T1000 (cell line): ENCODE data around the gene PARP11.
A peak's percentile ranks its signal among the peaks of the same experiment; 100 is the strongest.

Experiments used
- DNase-seq: peaks from one replicate; lab custom pipeline; 2025; ENCODE audit warnings: mixed read lengths; lab: John Stamatoyannopoulos, UW

The PARP11 gene

DNA sequence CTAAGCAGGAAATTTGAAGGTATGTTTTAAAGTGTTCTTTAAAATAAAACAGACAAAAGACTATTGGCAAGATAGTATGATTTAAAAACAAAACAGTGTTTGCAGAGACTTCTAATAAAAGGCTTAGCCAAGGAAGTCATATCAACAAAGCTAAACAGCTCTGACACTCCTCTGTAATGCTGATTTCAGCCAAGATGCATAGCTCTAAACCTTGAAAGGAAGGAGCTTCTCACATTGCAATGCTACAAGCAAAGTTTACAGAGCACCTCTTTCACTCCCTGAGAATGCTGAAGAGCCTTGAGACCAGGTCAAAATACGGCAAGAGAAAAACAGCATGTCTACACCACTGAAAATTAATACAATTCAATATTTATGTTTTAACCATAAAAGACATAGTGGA lies 51.8 kb downstream of the PARP11 start:
- DNase-seq: no peak

DNA sequence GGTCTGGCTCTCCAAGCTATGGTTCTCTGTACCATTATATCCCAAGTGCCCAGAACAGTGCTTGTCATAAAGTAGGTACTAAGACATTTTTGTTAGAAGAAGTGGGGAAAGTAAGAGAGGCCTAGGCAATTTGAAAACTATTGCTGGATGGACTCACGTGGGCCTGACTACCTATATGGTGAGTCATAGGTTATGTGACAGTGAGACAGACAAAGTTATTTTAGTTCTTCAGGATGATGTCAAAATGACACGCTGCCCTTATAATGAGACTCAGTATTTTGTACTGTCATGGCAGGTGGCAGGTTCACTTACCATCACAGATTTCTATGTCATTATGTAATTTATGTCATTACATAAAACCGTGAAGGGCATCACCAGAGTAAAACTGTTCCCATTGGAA lies 53.1 kb downstream of the PARP11 start:
- DNase-seq: no peak

DNA sequence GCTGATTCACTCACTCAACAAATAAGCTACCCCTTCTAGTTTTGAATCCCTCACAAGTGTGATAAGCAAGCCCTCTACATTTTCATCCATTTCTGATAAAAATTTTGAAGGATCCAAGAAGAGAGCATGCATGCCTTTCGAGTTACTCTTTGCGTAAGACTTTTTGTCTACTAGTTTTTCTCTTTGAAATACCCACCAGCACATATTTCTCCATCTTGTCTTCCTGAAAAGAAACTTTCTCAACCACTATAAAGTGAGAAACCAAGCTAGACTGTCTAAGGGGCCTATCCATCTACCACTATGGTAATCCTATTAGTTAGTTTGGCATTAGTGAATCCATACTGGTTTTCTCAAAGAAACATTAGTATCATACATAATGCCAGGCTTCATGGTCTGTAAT lies 56.9 kb downstream of the PARP11 start:
- DNase-seq: no peak

DNA sequence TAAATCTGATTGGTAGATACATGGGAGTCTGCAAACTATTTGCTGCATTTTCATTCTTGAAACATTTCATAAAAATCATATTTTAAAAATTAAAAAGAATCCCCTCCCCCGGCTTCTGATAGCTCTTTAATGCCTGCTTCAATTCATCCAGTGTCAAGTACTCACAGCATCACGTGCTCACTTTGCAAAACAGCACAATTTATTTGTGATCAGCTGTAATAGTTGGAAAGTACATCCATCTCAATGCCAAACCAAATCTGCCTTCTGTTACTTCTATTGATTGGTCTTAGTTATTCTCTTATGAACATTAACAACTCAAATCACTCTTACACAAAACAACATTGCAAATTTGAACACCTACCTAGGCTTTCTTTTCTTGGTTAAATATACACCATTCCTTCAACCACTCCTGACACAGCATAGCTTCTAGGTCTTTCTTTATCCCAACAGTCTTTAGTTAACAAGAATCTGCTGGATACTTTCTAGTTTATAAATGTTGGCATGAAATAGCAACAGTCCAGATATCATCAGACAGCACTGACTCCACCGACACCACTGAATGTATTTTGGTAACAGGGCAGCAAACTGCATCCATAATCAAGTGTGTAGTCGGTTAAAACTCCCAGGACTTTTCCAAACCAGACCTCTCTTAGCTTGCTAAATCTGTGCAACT lies 58.0 kb downstream of the PARP11 start:
- DNase-seq: no peak

DNA sequence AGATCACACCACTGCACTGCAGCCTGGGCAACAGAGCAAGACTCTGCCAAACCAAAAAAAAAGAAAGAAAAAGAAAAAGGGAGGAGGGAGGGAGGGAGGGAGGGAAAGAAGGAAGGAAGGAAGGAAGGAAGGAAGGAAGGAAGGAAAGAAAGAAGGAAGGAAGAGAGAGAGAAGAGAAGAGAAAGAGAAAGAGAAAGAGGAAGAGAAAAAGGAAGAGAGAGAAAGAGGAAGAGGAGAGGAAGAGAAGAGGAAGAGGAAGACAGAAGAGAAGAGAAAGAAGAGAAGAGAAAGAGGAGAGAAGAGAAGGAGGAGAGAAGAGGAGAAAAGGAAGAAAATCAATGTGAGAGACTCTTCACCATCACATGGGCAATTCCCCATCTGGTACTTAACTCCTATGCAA lies 62.7 kb downstream of the PARP11 start:
- no peak for DNase-seq

DNA sequence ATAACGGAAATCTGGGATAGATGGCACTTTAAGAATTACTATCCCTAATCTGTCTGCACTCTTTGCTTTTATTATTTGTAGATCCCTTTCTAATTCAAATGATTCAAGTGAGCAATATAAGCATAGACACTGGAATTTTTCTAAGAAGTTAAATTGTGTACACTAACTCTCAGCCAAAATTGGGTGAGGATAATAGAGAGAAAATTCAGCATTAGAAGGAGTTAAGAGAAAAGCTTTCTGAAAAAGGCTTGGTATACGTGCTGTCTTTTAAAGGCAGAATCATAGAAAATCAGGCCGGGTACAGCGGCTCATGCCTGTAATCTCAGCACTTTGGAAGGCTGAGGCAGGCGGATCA lies 63.2 kb downstream of the PARP11 start:
- no peak for DNase-seq

DNA sequence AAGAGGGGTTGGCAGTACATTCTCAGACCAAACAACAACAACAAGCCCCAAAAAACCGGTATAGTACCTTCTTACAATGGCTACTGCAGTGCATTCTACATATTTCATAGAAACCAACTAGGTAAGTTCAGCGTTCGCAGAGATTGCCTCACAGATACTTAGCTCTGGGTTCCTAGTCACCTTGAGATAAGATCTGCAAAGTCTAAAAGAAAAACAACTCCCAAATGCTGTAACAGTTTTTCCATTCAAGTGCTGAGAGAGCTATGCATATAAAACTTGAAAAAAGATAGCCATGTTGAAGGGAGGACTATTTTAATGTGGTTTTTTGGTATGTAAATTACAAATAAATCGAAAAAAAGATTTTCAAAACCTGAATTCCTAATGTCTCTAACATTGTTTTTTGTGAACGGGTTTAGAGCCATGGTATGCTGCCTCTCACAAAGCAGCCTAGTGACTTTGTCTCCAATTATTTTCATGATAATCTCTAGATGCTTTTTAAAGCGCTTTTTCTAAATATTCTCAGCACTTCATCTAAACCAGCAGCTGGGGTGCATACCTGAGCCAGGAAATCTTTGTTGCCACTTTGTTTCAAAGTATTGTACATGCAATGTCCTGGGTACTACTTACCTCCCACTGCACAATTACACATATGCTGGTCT lies 63.7 kb downstream of the PARP11 start:
- DNase-seq: no peak

DNA sequence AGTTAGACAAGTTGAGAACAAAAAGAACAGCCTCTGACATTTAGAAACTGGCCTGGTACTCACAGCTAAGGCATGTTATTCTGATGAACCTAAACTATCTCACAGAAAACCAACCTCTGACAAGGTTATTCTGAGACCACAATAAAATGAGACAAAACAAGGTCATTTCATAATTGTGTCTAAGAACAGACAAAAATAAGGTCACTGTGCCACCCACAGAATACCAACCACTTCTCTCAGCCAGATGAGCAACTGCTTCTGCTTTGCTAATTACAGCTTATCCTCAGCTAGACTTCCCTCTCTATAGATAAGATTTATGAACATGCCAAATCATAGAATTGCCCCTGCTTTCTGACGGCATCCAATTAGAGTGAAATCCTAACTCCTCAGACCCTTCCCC lies 68.1 kb downstream of the PARP11 start:
- no peak for DNase-seq

DNA sequence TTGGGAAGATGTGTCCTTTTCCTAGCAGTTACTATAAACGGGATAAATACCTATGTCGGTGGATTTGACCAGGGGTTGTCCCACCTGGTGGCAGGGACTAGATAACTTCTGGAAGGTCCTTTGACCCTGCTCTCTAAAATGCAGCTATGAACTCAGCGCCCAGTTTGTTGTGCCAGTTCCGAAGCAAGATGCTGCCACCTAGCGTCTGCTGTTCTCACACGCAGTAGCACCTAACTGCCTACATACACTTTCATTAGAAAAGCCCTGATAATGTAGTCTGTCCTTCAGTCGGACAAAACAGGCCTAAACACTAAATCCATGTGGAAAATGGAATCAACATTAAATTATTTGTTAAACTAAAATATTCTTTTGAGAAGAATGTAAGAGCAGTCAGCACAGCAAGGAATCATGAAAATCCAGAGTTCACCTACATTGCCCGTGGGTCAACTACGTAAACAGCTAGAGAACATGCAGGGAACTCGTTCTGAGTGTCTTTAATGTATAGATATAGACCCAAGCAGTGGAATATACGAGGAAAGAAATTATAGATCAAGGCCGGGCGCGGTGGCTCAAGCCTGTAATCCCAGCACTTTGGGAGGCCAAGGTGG lies 69.2 kb downstream of the PARP11 start:
- peak; percentile 41 for DNase-seq

DNA sequence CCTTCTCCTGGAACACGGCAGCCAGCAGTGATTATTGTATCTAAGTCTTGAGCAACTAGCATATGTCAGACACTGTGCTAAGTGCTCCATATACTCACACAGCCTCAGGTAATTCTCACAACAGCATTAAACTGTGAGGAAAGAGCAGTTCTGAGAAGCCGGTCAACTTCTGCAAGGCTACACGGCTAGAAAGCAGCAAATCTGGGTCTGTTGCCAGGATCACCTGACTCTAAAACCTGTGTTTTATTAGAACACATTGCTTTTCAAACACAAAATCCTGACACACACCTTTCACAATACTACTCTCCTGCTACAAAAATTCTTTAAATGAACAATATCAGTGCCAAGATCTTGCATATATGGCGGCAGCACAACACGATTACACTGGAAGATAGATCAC lies 70.5 kb downstream of the PARP11 start:
- no peak for DNase-seq

DNA sequence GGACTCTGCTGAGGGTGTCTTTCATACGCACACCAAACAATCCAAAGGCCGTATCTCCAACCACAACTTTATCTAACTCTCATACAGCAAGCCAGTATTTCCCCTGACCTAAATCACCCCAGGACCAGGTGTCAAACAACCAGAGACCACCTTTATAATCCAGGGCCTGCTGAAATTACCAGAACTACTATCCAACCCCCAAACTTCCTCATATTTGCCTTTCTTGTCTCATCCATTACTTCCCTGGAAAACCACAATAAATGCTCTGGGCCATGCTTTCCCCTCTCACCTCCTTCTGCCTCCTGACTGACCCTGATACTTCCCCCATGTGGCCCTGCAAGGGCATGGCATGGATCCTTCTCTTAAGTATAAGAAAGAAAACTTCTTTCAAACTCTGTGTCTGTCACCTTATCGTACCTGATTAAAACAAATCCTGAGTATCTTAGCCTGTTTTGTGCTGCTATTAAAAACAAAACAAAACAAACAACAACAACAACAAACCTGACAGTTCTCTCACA lies 75.6 kb downstream of the PARP11 start:
- no peak for DNase-seq

DNA sequence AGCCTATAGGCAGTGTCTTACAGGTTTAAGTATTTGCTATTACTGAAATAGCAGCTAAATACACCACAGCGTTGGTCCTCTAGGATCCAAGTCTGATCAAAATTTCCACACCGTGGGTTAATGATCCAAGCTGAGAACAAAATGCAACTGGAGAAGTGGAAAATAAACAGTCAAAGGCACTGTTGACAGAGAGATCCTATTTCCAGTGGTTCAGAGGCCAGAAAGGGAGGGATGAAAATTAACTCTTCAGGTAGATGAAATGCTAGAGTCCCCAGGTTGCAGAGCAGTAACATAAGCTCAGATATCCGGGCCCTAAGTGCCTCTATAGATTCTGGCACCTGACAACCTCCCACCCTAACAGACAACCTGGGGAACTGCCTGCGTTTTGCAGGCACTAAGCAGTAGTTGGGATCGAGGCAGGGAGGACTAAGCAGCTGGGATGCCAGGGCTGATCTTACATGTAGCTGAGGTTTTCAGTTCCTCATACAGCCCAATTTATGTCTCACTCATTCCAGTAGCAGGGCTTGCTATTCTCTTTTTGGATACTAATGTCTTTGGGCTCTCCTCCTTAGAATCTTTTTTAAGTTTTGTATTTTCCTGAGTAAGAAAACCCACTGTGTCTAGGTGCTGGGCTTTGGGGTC lies 77.6 kb downstream of the PARP11 start:
- DNase-seq: no peak

DNA sequence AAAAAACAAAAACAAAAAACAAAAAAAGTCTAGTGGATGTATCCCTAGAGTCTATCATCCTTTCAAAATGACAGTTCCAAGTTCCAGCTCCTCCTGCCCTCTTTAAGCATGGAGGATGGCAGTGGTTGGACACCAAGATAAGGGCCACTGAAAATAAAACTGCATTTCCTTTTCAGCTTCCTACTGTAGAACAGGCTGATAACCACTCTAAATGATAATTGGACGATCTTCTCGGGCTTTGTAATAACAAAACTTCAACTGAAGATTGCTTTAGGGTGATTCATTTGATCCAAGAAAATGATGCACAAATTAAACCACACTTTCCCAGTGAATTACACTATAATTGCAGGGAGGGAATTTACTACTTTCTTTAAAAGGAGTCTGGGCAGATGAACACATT lies 78.1 kb downstream of the PARP11 start:
- no peak for DNase-seq

DNA sequence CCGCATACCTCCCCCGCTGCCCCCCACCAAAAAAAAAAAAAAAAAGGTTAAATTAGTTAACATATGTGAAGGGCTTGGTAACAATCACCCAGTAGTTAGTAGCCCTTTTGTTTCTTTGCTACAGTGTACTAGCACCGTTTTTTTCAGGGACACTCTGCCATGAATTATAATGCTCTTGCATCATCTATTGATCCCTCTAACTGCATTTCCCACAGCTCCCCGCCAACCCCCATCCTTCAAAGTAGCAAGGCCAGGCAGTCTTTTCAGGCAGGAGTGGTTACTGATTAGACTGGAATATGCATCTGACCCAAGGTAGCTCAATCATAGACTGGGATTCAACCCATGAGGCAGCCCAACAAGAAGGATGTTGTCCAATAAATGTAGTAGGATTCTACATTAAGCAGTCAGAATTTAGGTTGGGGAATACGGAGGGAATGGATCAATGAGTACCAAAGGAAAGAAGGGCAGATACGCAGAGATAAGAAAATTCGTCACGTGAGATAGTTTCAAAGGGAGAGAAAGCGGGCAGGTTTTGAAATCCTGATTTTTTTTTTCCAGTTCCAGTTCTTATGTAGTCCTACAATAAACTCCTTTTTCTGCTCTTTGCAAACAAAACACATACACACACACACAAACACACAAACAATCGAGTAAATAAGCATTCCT lies 80.4 kb downstream of the PARP11 start:
- no peak for DNase-seq

DNA sequence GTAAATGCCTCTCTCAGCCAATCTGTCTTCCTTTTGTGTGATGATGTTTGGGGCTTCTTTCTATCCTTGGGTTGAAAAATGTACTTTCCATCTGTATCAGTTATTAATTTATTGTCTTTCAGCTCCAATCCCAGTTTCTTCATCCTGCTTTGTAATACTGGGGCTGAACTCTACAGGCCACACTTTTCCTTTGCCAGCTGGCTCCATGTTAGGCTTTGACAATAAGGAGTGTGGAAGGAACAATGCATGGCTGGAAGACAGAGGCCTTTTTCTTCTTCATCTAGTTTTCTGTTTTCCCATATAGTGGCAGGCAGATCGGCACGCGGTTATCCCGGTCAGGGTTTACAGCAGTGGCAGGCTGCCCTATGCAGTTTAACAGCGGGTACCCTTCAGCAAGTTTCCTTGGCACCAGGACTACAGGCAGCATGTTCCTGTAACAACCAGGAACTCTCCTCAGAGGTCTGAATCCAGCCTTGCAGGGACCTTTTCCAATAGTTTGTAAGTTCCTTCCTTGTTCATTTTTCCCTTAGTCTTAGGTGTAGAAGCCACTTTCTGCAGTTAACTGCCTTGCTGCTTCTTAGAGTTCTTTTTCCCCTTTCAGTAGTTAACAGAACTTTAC lies 81.8 kb downstream of the PARP11 start:
- DNase-seq: no peak

DNA sequence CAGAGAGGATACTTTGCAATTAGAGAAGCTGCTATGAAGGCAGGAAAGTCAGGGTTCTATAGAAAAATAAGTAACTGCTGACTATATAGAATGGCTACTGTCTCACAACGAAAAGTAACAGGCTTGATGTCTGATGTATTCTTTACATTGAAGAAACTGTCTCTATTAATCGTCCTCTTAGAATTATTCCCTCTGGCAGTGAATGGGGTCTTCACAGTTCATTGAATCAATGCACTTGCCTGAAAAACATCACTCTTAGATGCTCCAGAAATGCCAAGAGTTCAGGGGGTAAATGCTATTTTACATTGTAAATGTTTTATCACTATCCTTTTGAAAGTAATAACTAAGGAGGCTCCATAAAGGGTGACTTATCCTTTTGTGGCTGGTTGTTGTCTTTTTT lies 82.6 kb downstream of the PARP11 start:
- no peak for DNase-seq

DNA sequence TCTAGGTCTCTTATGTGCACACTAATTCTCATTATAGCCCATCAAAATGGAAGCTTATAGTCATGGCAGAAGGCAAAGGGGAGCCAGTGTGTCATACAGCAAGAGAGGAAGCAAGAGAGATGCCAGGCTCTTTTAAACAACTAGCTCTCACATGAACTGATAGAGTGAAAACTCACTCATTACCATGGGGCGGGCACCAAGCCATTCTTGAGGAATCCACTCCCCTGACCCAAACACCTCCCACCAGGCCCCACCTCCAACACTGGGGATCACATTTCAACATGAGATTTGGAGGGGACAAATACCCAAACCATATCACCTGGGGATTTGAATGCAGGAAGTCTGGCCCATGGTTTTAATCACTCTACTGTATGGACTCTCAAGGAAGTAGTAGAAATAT lies 83.4 kb downstream of the PARP11 start:
- DNase-seq: no peak

DNA sequence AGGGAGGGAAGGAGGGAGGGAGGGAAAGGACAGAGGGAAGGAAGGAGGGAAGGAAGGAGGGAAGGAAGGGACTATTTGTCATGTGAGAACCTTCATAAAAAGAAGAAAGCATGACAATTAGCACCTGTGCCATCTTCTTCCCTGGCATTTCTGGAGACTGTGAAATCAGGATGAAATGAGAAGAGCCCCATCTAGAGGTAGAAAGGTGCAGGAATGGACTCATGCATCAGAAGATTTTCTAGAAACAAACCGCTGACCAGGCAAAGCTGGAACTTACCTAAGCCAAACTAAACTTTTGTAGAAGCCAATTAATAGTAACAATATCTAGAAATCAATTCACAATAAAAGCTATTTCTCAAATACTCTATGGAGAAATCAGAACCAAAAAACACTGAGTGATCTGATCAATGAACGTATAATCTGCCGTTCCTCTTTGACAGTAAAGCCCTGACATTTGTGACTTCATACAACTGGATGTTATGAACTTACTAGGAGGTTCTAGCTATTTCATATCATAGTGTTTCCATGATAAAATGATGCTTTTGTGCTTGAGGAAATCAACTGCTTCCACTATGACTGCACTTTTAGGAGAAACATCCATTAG lies 95.9 kb downstream of the PARP11 start:
- DNase-seq: no peak

DNA sequence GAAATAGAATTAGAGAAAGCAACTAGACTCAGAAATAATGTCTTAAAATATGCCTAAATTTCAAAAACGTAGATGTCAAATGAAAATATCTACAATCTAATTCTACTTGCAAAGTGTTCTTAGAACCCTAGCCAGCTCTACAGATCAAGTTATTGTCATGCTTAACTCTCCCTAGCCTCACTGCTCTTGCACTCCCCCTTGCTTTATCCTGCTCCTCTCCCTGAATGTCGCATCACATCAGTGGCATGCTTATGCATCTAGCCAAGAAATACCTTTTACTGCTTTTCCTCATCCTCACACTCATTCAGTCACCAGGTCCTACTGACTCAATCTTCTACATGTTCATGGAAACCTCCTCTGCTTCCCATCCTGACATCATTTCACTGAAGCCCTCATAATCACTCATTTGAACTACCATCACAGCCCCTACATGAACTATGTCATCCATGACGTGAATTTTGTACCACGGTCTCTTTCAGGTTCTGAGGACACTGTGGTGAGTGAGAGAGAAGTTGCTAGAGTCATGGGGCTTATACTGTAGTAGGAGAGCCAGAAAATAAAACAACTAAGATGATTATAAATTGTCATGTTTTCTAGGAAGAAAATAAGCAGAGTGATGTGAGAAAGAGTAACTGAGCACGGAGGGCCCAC lies 97.7 kb downstream of the PARP11 start:
- DNase-seq: no peak

DNA sequence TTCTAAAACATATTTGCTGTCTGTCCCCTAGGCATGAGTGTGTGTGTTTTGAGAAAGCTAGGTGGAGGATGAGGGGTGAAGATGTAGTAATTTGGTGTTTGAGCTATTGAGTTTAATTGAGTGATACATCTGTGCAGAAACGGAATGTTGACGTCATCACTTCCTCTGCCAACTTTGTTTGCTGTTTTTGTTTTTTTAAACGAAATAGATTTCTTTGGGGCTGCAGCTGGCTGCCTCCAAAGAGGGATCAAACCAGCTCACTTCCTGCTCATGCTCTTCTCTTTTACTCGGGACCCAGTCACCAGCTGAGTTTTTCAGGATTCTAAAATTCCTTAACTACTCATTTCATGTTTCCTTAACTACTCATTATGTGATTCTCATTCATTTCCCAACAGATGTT lies 100.8 kb downstream of the PARP11 start:
- no peak for DNase-seq

DNA sequence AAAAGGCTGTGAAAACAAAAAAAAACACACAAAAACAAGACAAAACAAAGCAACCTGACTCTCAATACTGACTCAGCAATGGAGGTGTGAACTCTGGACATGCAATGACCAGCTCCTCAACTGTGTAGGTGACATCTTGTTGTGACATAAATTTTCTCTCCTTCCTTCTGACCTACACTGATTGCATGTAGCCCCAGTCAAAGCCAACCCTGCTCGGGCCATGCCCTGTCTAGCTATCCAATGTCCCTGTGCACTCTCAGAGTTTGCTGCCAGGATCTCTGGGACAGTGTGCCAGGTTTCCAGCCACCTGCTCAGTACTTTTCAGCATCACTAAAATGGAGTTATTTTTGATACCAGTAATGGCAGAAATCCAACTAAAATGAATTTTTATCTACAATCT lies 101.3 kb downstream of the PARP11 start:
- no peak for DNase-seq
